GM18867 (cell line): ENCODE measurements around the gene PADI6.

Experiments used
- ATAC-seq: cut with Tn5 transposase; IDR thresholded peaks from one replicate; pipeline ENCODE4 v1.9.1; 2021; ENCODE audit warnings: mild to moderate bottlenecking, moderate library complexity; ENCODE audit not compliant: unreplicated experiment

PADI6 gene

GRCh38 chr1:17356387-17357026, 15.5 kb upstream of the PADI6 start:
- ATAC-seq: no peak

- no peak for ATAC-seq
These were observed 13.4 kb upstream of the PADI6 start for GRCh38 chr1:17358557-17358956.

- no peak for ATAC-seq
These were observed 13.0 kb upstream of the PADI6 start for GRCh38 chr1:17359031-17359430.

- ATAC-seq: no peak
These were observed 12.2 kb upstream of the PADI6 start for GRCh38 chr1:17359808-17360207.

- ATAC-seq: no peak
These were observed 11.6 kb upstream of the PADI6 start for GRCh38 chr1:17360272-17360956.

- ATAC-seq: no peak
These were observed 10.3 kb upstream of the PADI6 start for GRCh38 chr1:17361687-17362086.

GRCh38 chr1:17363351-17363750, 8.6 kb upstream of the PADI6 start:
- no peak for ATAC-seq

GRCh38 chr1:17363771-17364170, 8.2 kb upstream of the PADI6 start:
- ATAC-seq: no peak

GRCh38 chr1:17365293-17365692, 6.7 kb upstream of the PADI6 start:
- no peak for ATAC-seq

- ATAC-seq: no peak
These were observed 2.5 kb upstream of the PADI6 start for GRCh38 chr1:17369466-17369865.

GRCh38 chr1:17370618-17371017, 1.4 kb upstream of the PADI6 start:
- no peak for ATAC-seq

- ATAC-seq: no peak
These were observed 959 bp downstream of the PADI6 start for GRCh38 chr1:17372955-17373354.

GRCh38 chr1:17375651-17376050, 3.7 kb downstream of the PADI6 start:
- ATAC-seq: no peak

GRCh38 chr1:17377325-17377953, 5.4 kb downstream of the PADI6 start:
- no peak for ATAC-seq

GRCh38 chr1:17381161-17381560, 9.2 kb downstream of the PADI6 start:
- ATAC-seq: no peak

GRCh38 chr1:17392199-17392740, 20.3 kb downstream of the PADI6 start:
- ATAC-seq: no peak

- no peak for ATAC-seq
These were observed 21.2 kb downstream of the PADI6 start for GRCh38 chr1:17393230-17393629.

GRCh38 chr1:17397910-17398695, 26.1 kb downstream of the PADI6 start:
- ATAC-seq: no peak

- no peak for ATAC-seq
These were observed 28.8 kb downstream of the PADI6 start for GRCh38 chr1:17400725-17401341.

GRCh38 chr1:17401841-17402240, 29.8 kb downstream of the PADI6 start:
- no peak for ATAC-seq

GRCh38 chr1:17403081-17403480, 31.1 kb downstream of the PADI6 start:
- no peak for ATAC-seq
